ENCODE measurements around the gene SCFD2. TPM values are rescaled to one million over a fixed set of nuclear protein-coding genes. Genes with fewer than 3 reads are reported as not detected.

SCFD2 gene
- total and polyA plus RNA-seq, 2 experiments from 2014 or later: 30.7 to 33.2 TPM

DNA sequence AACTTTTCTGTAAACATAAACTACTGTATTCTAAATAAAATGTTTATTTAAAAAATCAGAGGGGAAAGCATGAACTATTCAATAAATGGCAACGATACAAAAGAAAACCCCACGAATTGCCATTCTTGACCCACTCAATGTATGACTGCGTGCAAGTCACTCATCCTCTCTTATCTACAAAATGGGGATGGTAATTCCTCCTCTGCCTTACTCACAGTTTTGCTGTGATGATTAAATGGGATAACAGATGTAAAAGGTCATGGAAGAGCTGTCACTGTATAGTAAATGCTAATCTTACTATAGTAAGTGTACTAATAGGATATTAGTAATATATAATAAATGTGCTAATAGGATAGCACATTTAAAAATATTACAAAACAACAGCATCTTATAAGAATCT, 173.4 kb downstream of the SCFD2 start:
- WGBS, 2 experiments (ENCODE audit: low coverage in 1 of 2, low lambda C conversion rate in 2 of 2, missing lambda C conversion rate in 2 of 2): 84 to 93% methylated on average over 3 of the region's 3 CpGs
- Histone ChIP-seq H3K4me3 (no peak overlapping the region), H3K27ac (no peak overlapping the region), H3K4me2 (ENCODE audit: unreplicated experiment) (peak overlapping the region; percentile 2), H3K9me2 (ENCODE audit: insufficient read depth) (no peaks in the 10 kb centered on the region; the same call in 1 of the 2 replicates), H3K9ac (no peak overlapping the region), H3K79me2 (ENCODE audit: insufficient read depth) (peaks cover 56% of the 10 kb centered on the region), H3K27me3 (replicated peaks; ENCODE audit: insufficient read depth) (no peaks in the 10 kb centered on the region), H3F3A (ENCODE audit: insufficient read depth) (peaks cover 46% of the 10 kb centered on the region), H3K36me3 (ENCODE audit: low read depth) (no peaks in the 10 kb centered on the region), H4K20me1 (ENCODE audit: insufficient read depth) (no peaks in the 10 kb centered on the region), H3K4me1 (ENCODE audit: insufficient read depth) (peaks cover 65% of the 10 kb centered on the region), H2AFZ (no peak overlapping the region), H3K9me3 (ENCODE audit: low read depth) (no peaks in the 10 kb centered on the region)
- TF ChIP-seq EZH2 (IDR thresholded peaks at IDR 0.05; ENCODE audit: insufficient read depth, poor library complexity, severe bottlenecking) (no peak), EZH2phosphoT487 (IDR thresholded peaks at IDR 0.05; ENCODE audit: insufficient read depth, low read depth) (no peak)
- in situ Hi-C loops (cut with MboI): loop anchor here (10.0 to 25.0 kb wide), 3 partner anchors 520 to 1032 kb away; partner anchors contain the start of gene PDGFRA
- DNase-seq: peak; percentile 29

GRCh38 chr4:53191997-53192396, 173.9 kb downstream of the SCFD2 start:
- DNase-seq: no peak
- H3K4me3 ChIP-seq: no peak overlapping the region
- no peak overlapping the region for H3K4me2 ChIP-seq (ENCODE audit: unreplicated experiment)
- H2AFZ ChIP-seq: no peak overlapping the region
- H3F3A ChIP-seq (ENCODE audit: insufficient read depth): peaks cover 47% of the 10 kb centered on the region
- no peaks in the 10 kb centered on the region for H3K9me3 ChIP-seq (ENCODE audit: low read depth)
- H3K79me2 ChIP-seq (ENCODE audit: insufficient read depth): peaks cover 58% of the 10 kb centered on the region
- H3K27ac ChIP-seq: no peak overlapping the region
- no peak overlapping the region for H3K9ac ChIP-seq
- WGBS, 2 experiments (ENCODE audit: low coverage in 1 of 2, low lambda C conversion rate in 2 of 2, missing lambda C conversion rate in 2 of 2): 97 to 99% methylated on average over 4 of the region's 4 CpGs
- no peaks in the 10 kb centered on the region; the same call in 1 of the 2 replicates for H3K9me2 ChIP-seq (ENCODE audit: insufficient read depth)
- no peaks in the 10 kb centered on the region for H3K27me3 ChIP-seq (replicated peaks; ENCODE audit: insufficient read depth)
- no peaks in the 10 kb centered on the region for H4K20me1 ChIP-seq (ENCODE audit: insufficient read depth)
- TF ChIP-seq EZH2 (IDR thresholded peaks at IDR 0.05; ENCODE audit: insufficient read depth, poor library complexity, severe bottlenecking) (no peak), EZH2phosphoT487 (IDR thresholded peaks at IDR 0.05; ENCODE audit: insufficient read depth, low read depth) (no peak)
- H3K4me1 ChIP-seq (ENCODE audit: insufficient read depth): peaks cover 65% of the 10 kb centered on the region
- H3K36me3 ChIP-seq (ENCODE audit: low read depth): no peaks in the 10 kb centered on the region
- in situ Hi-C loops (cut with MboI): loop anchor here (10.0 to 25.0 kb wide), 3 partner anchors 520 to 1033 kb away; partner anchors contain the start of gene PDGFRA

GRCh38 chr4:53189011-53189410, 176.8 kb downstream of the SCFD2 start:
- no peak overlapping the region for H2AFZ ChIP-seq
- in situ Hi-C loops (cut with MboI): loop anchor here (25.0 kb wide), 2 partner anchors 523 to 723 kb away; no protein-coding TSS in a partner anchor
- H3K27me3 ChIP-seq (replicated peaks; ENCODE audit: insufficient read depth): no peaks in the 10 kb centered on the region
- peaks cover 63% of the 10 kb centered on the region for H3K4me1 ChIP-seq (ENCODE audit: insufficient read depth)
- peak overlapping the region; percentile 60 for H3K4me2 ChIP-seq (ENCODE audit: unreplicated experiment)
- H3F3A ChIP-seq (ENCODE audit: insufficient read depth): peaks cover 43% of the 10 kb centered on the region
- H3K9me3 ChIP-seq (ENCODE audit: low read depth): no peaks in the 10 kb centered on the region
- peak overlapping the region; percentile 77 for H3K27ac ChIP-seq
- peaks cover 39% of the 10 kb centered on the region for H3K79me2 ChIP-seq (ENCODE audit: insufficient read depth)
- H3K4me3 ChIP-seq: 0 out of 2 replicates have a peak overlapping the region, but pooled peaks have one; percentile 14
- no peak for TF ChIP-seq EZH2 (IDR thresholded peaks at IDR 0.05; ENCODE audit: insufficient read depth, poor library complexity, severe bottlenecking)
- TF ChIP-seq EZH2phosphoT487 (IDR thresholded peaks at IDR 0.05; ENCODE audit: insufficient read depth, low read depth): no peak
- no peaks in the 10 kb centered on the region; the same call in 1 of the 2 replicates for H3K9me2 ChIP-seq (ENCODE audit: insufficient read depth)
- peak; percentile 81 for DNase-seq
- H3K9ac ChIP-seq: peak overlapping the region; percentile 45
- WGBS, 2 experiments (ENCODE audit: low coverage in 1 of 2, low lambda C conversion rate in 2 of 2, missing lambda C conversion rate in 2 of 2): 0% methylated on average over 1 of the region's 1 CpG
- H4K20me1 ChIP-seq (ENCODE audit: insufficient read depth): no peaks in the 10 kb centered on the region
- no peaks in the 10 kb centered on the region for H3K36me3 ChIP-seq (ENCODE audit: low read depth)

DNA sequence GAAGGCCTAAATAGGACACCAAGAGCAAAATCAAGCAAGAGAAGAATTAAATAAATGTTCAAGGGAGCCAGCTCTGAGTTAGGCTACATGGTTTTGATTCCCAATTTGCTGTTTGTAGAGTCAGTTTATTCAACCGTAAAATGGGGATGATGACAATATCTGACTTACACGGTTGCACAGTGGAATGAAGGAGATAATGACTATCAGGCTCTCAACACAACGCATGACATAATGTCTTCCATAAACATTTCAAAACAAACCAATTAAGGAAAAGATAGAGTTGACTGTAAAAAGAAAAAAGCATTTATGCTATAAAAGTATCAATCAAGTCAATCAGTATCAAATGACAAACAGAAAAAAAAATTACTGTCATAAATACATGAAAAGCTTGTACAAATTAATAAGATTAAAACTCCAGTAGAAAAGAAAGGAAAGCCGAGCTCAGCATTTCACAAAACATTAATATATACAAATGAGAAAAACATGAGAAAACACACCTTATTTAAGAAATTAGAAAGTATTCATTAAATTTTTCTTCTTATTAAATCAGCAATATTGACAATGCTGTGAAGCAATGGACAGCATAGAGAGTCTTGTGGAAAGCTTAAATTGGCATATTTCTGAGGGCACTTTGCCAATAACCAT, 179.0 kb downstream of the SCFD2 start:
- DNase-seq: no peak
- Histone ChIP-seq H4K20me1 (ENCODE audit: insufficient read depth) (no peaks in the 10 kb centered on the region), H3K27me3 (replicated peaks; ENCODE audit: insufficient read depth) (no peaks in the 10 kb centered on the region), H3K4me1 (ENCODE audit: insufficient read depth) (peaks cover 46% of the 10 kb centered on the region), H3K4me3 (no peak overlapping the region), H3K27ac (peak overlapping the region; percentile 47), H3K9ac (peak overlapping the region; percentile 9; the same call in 1 of the 2 replicates), H3K9me2 (ENCODE audit: insufficient read depth) (no peaks in the 10 kb centered on the region), H3F3A (ENCODE audit: insufficient read depth) (peaks cover 43% of the 10 kb centered on the region), H2AFZ (no peak overlapping the region), H3K36me3 (ENCODE audit: low read depth) (no peaks in the 10 kb centered on the region), H3K4me2 (ENCODE audit: unreplicated experiment) (peak overlapping the region; percentile 20), H3K79me2 (ENCODE audit: insufficient read depth) (peaks cover 31% of the 10 kb centered on the region), H3K9me3 (ENCODE audit: low read depth) (no peaks in the 10 kb centered on the region)
- no peak for TF ChIP-seq EZH2phosphoT487 (IDR thresholded peaks at IDR 0.05; ENCODE audit: insufficient read depth, low read depth)
- TF ChIP-seq EZH2 (IDR thresholded peaks at IDR 0.05; ENCODE audit: insufficient read depth, poor library complexity, severe bottlenecking): no peak
- in situ Hi-C loops (cut with MboI): loop anchor here (25.0 kb wide), 2 partner anchors 525 to 725 kb away; no protein-coding TSS in a partner anchor
- WGBS, 2 experiments (ENCODE audit: low coverage in 1 of 2, low lambda C conversion rate in 2 of 2, missing lambda C conversion rate in 2 of 2): 93 to 96% methylated on average over 4 of the region's 4 CpGs
